CD4-positive, alpha-beta T cell treated with Interleukin-15 for 1 hour (primary cell): ENCODE results near the gene UBE2Q1.
A peak's percentile ranks its signal among the peaks of the same experiment; 100 is the strongest.

ENCODE experiments used
- DNase-seq: peaks from one replicate; pipeline ENCODE4 v3.0.0-alpha.2; 2020

UBE2Q1 gene

DNA sequence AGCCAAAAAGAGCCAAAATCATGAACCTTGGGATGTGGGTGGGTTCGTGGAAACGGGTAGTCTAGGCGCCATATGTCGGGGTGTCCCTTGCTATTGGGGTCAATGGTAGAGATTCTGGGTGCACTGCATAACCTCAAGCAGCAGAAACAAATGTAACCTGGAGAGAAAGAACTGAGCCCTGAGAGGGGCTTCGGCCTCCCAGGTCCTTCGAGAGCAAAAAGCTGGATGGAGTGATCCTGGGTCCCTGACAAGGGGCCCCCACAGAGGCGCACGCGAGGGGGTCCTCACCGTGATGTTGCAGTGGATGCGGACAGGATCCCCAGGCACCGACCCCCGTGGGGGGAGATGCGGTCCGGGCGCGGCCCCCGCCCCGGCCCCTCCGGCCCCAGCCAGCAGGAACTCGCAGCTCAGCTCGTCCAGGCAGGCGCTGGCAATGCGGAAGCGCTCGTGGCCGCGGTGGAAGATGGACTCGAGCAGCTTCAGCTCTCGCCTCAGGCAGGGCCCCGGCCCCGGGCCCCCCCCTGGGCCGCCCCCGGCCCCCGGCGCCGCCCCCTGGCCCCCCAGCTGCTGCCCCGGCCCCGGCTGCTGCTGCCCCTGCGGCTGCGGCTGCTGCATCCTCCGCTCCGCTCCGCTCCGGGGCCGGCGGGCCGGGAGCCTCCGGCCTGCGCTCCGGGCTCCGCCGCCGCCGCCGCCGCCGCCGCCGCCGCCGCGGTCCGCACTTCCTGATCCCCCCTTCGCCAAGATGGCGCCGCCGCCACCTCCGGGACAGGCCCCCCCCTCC, at the start of gene UBE2Q1:
TSS of gene UBE2Q1 (minus strand) at position 724 of the 781 bp plus-strand sequence. CDS start at position 615, 109 bp downstream.
- peak; percentile 27 for DNase-seq

DNA sequence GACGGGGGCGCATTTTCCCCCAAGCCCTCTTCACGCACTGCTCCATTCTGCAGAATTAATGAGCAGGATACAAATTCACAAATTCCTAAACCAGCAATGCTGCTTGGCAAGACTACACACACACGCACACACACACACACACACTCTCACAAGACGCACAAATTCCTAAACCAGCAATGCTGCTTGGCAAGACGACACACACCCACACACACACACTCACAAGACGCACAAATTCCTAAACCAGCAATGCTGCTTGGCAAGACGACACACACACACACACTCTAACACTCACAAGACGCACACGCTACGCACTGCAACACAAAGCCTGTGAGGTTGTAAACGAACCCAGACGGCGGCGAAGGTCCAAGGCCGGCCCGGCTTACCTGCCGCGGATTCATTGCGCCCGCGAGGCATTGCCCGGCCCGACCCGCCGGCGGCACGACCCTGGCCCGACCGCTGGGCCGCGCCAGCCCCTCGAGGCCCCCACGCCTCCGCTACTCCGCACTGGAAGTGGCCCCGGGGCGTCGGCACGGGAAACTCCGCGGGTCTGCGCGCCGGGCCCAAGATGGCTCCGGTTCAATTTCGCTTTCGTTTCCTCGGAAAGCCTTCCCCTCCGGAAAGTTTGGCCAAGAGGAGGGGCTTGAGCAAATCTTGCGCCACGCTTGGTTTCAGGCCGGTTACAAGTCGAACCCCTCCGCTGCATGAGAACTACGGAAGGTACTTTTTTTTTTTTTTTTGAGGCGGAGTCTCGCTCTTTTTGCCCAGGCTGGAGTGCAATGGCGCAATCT, 49.3 kb upstream of the UBE2Q1 start, which contains the start of gene ADAR:
TSS of gene ADAR (minus strand) at position 578 of the 788 bp plus-strand sequence. CDS start at position 398, 180 bp downstream.
- DNase-seq: peak; percentile 95

DNA sequence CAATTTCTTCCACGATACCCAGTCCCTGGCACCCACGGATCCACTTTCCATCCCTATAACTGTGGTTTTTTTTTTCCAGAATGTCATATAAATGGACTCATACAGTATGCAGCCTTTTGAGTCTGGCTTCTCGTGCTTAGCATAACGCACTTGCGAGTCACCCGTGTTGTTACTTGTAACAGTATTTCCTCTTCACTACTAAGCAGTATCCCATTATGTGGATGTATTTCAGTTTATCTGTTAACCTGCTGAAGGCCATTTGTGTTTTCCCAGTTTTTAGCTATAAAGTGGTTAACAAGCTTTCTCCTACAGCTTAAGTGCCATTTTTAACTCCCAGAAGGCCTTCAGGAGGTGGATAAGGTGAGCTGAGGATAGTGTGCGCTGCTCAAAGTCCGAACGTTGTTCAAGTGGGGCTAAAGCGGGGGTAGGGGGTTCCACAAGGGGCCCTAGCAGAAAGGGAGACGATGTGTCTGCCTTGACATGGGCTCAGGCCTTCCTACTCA, 48.7 kb upstream of the UBE2Q1 start:
- DNase-seq: no peak

DNA sequence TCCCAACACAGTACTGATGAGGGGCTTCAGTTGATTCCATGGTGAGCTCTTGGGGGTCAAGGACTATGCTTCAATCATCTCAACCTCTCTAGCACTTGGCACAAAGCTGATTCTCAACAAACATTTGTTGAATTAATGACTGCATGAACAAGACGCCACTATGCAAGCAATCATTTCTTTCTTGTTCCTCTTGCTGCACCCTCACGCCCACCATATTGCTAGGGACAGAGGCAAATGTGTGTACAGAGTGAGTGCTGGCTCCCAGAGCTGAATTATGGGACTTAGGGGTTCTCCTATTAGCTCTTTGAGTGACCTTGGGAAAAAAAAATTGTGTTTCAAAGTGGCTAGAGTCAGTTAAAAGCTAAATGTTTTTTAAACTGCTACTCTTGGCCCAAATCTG, 47.1 kb upstream of the UBE2Q1 start:
- no peak for DNase-seq

DNA sequence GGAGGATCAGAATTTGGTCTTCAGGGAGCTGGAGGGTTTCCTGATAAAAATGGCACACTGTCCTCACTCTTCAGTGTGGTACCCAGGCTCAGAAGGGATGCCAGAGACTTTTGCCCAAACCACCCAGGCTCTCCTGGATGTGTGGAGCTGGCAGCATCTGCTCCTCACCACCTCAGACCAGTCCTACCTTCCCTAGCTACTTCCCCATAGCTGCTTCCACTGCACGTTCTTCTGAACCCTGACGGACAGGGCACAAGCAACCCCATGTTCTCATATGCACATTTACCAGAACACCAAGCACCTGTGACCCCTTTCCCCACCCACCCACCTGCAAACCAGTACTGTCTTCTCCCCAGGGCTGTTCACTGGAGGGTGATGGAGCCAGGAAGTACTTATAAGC, 44.9 kb upstream of the UBE2Q1 start:
- DNase-seq: no peak

DNA sequence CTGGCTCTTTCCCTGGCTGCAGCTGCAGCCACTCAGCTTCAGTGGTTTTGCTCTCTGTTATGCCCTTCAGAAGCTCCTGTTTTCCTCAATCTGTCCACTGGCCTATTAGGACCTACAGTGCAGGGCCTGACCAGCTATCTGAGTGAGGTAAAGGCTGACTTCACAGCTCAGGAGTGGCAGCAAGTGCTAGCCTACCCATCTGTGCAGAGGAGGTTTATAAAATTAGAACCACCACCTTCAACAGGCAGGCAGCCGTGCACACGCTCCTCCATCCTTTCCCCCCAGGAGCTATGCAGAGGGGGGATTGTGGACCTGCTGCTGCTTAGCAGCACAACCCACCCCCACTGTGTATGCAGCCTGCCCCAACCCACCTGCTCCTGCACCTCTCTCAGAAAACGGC, 41.2 kb upstream of the UBE2Q1 start:
- no peak for DNase-seq

DNA sequence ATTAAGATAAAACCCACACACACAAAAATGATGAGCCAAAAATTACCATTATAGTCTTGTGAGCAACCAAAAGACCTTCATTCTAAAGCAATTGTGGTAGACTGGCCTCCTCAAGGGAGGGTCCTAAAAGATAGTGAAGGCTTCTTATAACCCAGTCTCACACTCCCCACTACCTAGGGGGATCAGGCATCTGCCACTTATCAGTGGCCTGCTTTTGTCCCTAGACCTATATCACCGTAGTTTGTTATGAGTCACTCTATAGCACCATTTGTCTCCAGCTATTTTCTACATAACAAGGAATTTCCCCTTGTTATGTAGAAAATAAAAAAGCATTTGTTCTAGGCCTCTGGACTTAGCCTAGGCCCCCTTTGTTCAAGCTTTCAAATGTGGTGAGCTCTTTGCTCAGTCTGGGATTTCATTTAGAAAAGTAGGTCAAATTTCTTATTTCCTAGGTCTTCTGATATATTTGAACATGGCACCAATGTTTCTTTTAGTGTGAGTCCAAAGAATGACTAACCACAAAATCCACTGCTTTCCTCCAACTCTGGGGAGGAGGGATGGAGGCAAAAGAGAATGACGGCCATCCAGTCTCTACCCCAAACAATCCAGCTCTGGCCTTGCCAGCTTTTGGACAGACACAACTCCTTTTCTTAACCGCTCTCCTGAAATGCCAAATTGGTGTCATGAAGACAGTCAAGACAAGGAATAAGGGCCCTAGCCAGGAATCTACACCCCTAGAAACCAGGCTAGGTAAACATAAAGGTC, 40.6 kb upstream of the UBE2Q1 start:
- DNase-seq: no peak

DNA sequence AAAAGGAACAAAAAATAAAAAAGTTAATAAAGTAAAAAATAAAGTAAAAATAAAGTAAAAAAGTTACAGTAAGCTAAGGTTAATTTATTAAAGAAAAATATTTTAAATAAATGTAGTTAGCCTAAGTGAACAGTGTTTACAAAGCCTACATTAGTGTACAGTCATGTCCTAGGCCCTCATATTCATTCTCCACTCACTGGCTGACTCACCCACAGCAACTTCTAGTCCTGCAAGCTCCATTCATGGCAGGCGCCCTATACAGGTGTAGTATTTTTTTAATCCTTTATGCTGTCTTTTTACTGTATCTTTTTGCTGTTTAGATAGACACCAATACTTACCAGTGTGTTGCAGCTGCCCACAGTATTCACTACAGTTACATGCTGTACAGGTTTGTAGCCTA, 37.2 kb upstream of the UBE2Q1 start:
- no peak for DNase-seq

DNA sequence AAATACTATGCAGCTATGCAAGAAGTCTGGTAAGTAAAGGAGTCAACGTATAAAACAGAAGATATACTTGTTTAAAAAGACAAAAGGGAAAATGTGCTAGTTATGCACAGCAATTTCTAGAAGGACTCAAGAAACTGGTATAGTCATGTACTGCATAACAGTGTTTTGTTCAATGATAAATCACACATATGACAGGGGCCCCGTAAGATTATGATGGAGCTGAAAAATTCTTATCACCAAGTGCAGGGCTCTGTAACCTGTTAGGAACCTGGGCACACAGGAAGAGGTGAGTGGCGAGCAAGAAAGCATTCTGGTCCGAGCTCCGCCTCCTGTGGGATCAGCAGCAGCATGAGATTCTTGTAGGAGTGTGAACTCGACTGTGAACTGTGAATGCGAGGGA, 36.3 kb upstream of the UBE2Q1 start:
- no peak for DNase-seq

DNA sequence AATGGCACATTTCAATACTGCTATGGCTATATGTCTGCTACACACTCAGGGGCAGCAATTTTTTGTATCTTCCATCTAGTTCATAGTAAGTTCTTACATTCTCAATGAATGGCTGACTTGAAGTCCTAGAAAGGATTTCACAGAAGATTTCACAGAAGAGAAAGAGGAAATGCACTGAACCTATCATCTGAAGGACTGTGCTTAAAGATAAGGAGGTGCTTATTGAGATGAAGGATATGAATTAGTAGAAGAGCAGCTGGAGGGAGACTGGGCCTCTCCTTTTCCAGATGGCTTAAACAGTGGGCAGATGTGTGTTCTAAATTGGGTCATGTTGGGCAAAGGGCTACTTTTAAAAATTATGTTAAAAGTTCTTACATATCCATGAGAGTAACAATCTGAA, 34.9 kb upstream of the UBE2Q1 start:
- no peak for DNase-seq

DNA sequence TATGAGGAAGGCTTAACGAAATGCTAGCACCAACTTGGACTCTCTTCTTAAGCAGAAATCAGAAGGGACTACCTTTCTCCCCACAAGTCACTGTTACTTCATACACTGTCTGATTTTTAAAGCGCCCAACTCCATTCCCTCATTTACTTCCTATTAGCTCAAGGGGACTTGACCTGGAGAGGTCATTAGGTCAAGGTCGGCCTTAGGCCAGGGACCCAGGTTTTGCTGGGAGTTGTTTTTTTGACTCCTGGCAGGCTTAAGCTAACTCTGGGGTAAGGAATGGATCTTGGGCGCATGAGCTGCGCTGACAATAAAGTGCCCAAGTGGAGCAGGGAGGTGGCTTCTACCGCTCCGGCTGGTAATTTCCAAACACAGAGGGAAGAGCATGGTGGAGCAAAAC, 32.7 kb upstream of the UBE2Q1 start:
- no peak for DNase-seq

DNA sequence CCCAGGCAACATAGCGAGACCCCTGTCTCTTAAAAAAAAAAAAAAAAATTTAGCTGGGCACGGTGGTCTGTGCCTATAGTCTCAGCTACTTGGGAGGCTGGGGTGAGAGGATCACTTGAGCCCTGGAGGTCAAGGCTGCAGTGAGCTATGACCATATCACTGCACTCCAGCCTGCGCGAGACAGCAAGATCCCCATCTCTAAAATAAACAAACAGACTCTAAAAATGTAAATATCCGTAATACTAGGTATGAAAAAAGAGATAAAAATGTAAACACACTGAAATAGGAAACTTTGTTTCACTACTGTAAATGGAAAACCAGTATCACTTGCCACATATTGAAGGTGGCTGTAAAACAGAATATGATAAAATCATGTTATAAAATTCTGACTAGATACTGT, 32.3 kb upstream of the UBE2Q1 start:
- no peak for DNase-seq

DNA sequence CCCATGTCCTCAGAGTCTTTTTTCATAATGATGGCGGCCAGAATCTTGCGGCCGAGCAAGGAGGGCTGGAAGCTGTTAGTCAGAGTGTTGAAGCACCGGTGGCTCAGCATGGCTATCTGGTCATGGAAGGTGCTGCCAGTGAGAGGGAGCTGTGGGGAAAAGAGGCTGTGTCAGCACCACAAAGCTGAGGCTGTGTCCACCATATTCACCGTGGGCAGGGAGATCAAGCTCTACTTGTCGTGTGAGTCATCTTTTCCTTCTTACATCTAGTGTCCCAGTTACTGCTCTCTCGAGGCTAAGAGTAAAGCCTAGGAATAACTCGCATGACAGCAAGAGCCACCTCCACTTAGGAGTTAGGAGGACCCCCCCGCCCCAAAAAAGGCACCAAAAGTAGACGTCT, 31.3 kb upstream of the UBE2Q1 start:
- no peak for DNase-seq

DNA sequence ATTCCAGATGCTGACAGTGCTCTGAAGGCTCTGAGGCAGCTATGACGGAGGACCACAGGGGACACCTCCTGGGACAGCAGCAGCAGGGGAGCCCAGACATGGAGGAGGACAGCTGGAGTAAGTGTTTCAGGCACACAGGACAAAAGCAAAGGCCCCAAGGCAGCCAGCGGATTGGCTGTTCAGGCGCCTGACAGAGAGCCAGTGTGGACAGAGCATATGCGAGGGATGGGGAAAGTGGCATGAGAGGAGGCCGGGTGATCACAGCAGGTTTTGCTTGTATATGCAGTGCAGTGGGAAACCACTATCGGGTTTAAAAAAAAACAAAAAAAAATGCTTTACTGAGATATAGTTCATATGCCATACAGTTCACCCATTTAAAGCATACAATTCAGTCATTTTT, 28.2 kb upstream of the UBE2Q1 start:
- no peak for DNase-seq

DNA sequence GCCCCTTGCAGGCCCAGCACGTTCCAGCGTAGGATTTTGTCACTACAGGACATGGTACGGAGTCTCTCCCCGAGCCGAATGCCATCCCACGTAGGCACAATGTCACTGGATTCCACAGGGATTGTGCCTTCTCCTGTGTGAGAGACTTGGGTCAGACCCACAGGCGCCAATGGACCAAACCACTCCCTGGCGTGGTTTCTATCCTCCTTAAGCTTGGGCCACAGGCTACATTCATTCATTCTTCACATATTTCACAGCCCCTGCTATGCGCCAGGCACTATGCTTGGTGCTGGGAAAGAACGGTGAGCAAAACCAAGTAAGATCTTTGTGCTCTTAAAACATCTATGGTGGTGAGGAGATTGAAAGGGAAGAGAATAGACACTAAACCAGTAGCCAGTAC, 27.8 kb upstream of the UBE2Q1 start:
- no peak for DNase-seq

DNA sequence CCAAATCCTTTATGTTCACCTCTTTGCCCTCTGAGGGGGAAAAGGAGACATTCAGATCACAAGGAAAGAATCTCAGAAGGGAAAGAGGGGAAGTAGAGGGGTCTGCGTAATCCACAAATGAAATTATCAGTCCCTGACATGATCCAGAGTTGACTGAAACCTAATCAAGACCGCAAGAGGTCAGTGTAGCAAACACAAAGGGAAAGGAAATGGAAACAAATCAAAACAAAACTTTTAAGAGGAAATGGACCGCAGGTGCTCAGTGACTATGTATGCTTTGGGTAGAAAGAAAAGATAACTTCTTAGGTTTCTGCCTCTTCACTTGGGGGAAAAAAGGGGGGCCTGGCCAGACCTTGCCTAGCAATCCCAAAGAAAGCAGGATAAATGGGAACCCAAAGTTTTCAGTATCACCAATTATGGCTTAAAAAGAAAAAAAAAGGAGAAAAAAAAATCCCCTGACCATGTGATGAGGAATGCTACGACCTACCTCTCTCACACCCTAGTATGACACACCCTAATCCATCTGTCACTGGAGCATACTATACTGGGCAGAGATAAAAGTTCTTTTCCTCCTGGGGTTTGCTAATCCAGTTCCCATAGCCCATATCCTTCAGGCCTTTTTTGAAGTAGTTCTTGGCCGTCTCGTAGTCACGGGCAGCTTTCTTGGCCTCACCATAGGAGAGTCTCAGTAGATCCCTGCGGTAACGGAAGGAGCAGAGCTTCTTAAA, 26.0 kb upstream of the UBE2Q1 start:
- DNase-seq: no peak

DNA sequence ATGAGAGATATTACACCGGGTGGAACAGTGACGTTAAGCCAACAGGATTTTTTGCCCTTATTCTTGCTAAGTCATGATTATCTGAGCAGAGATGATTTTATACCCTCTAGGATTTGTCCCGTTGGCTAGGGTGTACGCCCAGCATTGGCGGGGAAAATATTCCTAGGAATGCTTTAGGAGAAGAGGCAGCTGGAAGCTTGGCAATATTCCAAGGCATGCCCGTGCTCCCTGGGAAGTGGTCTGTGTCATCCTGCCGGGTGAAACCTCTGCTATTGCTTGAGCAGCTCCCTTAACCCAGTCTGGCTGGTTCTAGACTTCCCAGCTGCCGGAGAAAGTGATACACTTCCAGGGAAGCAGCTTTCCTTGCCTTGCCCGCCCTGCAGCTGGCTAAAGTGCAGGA, 25.3 kb upstream of the UBE2Q1 start:
- DNase-seq: no peak

DNA sequence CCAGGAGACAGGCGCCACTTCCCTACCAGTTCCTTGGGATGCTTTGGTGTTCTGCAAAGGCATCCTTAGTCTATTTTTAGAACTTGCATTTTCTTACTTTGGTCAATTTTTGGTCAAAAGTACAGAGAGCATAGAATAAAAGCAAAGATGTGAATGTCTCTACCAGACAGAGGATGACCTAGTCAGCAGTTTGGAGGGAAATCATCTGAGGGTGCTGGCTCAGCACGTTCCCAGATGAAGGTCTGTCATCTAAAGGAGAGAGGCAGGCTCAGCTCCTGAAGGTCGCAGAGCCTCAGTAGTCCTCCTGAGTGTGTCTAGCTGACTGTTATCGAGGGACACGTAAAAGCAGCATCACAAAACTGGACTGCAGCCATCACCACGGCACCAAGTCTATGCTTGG, 24.4 kb upstream of the UBE2Q1 start:
- DNase-seq: no peak

DNA sequence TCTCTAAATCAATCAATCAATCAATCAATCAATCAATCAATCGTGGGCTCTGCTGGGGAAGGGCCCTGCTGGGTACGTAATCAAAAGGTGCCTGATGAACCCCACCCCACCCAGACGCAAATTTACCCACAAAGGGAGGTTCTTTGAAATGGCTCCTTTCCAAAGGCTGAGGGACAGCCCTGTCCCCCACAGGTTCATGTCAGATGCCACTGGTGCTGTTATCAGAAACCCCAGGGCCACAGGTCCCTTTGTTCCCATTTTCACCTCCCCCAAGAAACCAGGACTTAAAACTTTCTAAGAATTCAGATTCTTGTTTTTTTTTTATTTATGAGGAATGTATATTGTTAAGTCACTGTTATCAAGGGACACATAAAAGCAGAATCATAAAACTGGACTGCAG, 23.3 kb upstream of the UBE2Q1 start:
- no peak for DNase-seq

DNA sequence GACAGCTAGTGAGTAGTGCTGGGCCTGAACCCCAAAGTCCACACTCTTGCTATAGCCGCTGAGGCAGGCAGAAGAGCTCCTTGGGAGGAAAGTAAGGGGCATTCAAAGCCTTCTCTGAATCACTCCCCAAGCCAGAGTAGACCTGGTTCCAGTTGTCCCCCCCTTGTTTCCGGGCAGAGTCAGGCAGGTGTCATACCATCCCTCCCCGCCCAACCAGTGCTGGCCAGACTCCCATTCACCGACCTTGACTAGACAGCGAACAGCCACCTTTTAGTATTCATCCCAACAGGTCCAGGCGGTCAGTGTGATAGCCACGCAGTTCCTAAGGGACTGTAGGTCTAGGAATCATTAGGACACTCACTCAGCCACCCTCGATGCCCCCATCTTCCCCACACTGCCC, 20.9 kb upstream of the UBE2Q1 start:
- DNase-seq: no peak

DNA sequence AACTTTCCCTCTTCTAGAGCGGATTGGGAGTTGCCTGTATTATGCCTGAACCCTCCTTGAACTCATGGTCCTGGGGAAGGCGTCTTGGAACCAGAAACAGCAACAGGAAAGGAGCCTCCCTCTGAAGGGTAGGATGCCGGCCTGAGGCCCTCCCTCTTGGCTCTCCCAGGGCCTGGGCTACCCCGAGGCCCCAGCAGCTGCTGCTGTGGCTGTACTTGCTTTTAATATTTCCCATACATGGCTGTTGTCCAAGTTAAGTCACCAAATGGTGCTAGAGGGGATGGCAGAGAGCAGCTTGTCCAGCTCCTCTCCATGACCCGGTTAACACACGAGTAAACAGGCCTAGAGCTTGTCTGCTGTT, 19.6 kb upstream of the UBE2Q1 start:
- DNase-seq: no peak

DNA sequence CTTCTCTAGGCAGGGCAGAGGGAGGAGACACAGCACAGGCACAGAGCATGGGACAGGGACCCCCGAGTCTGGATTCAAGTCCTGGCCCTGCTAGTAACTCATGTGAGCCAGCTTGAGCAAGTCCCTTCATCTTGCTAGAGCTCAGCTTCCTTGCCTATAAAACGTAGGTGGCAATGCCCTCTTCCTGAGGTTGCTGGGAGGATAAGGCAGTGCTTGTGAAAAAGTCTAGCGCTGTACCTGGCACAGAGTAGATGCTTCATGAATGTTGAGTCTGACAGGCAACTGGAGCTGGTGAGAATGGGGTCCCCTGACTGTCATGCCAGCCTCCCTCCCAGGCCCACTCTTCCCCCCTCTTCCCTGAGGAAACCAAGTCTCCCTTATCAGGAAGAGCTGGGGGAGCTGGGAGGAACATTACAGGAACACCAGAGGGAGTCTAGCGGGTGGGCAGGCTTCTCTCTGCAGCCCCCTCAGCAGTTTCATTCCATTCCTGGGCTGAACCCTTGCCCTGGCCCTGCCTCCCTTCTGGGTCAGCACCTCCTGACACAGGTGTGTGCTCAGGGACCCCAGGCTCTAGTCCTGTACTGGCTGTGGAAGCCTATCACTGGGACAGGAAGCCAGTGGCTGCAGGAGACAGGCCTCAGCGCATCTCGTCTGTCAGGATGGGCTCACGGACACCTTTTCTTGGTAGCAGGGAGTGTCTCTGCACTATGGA, 19.0 kb upstream of the UBE2Q1 start:
- DNase-seq: no peak
